Right atrium auricular region (tissue), 2 donors: Measurements from ENCODE around the gene NAT9. TPM values are rescaled to one million over a fixed set of nuclear protein-coding genes. Genes with fewer than 3 reads are reported as not detected.

ENCODE experiments used
- DNase-seq: peaks from one replicate; pipeline ENCODE4 v3.0.0-alpha.2; 2019; ENCODE audit warnings: low spot score
- H3K27ac ChIP-seq, 2 donors: fragments of 200-600 bp; sonication (generic); 1 replicate in 1 of 2; 2 replicates in 1 of 2; pipeline ENCODE4 v1.5.1; 2016 to 2019
- H3K27me3 ChIP-seq, 2 donors: fragments of 200-600 bp; sonication (generic); one replicate each; pipeline versions ENCODE4 v1.5.1 to v1.6.0; 2017 to 2019
- H3K36me3 ChIP-seq: fragments of 200-600 bp; sonication (generic); one replicate; pipeline ENCODE4 v1.5.1; 2016
- H3K4me1 ChIP-seq, 2 donors: fragments of 200-600 bp; sonication (generic); one replicate each; pipeline versions ENCODE4 v1.5.1 to v1.6.0; 2017 to 2019
- H3K4me3 ChIP-seq, 2 donors: fragments of 200-600 bp; sonication (generic); 1 replicate in 1 of 2; 2 replicates in 1 of 2; pipeline ENCODE4 v1.5.1; 2017 to 2019; ENCODE audit warnings: mild to moderate bottlenecking in 1 of 2, moderate library complexity in 1 of 2
- H3K9me3 ChIP-seq, 2 donors: fragments of 200-600 bp; sonication (generic); one replicate each; pipeline ENCODE4 v1.5.1; 2019
- CTCF ChIP-seq, 2 donors: fragments of 200-600 bp; sonication (generic); IDR thresholded peaks; one replicate each; pipeline ENCODE4 v1.5.1; 2019; ENCODE audit warnings: antibody characterized with exemption in 2 of 2
- total RNA-seq, 2 donors: library from RNA; depleted of rRNA; stranded (reverse); fragments of >200 nt; gene quantifications; one replicate each; pipeline ENCODE4 v1.1.0, GENCODE V29; 2016

The NAT9 gene
- total RNA-seq, 2 donors from 2014 or later: 16.2 to 18.7 TPM

- H3K36me3 ChIP-seq: peaks cover 33% of the 10 kb centered on the region
- peak overlapping the region; percentile 88 to 95 for H3K4me3 ChIP-seq
- TF ChIP-seq CTCF (IDR thresholded peaks at IDR 0.05): no peak
- no peaks in the 10 kb centered on the region for H3K27me3 ChIP-seq
- no peaks in the 10 kb centered on the region for H3K9me3 ChIP-seq
- DNase-seq: no peak
- peaks cover 0 to 40% of the 10 kb centered on the region in 2 donors for H3K4me1 ChIP-seq
- peak overlapping the region; percentile 74 to 75 for H3K27ac ChIP-seq
Observed at GRCh38 chr17:74775409-74776043, 619 bp downstream of the NAT9 start.

DNA sequence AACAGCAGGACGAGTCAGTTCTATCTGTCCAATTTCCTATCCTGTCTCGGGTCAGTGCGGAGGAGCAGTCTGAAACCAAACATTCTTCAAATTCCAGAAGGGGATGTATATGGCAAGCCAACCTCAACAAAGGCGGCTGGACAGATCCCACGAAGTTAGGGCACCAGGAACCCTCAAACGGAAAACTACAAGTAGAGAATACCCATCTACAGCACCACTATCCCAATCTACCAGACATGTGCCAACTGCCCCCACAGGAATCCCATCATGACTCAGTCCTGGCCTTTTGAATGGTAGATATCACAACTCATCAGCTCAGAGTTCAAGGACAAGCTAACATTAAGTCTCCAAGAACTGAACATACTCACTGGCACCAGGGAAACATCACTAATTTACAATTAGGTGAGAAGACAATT is 2.3 kb downstream of the NAT9 start:
- DNase-seq: no peak
- Histone ChIP-seq H3K4me1 (peaks cover 0 to 53% of the 10 kb centered on the region in 2 donors), H3K36me3 (peaks cover 33% of the 10 kb centered on the region), H3K4me3 (no peak overlapping the region), H3K9me3 (no peaks in the 10 kb centered on the region), H3K27ac (no peak overlapping the region), H3K27me3 (no peaks in the 10 kb centered on the region)
- no peak for TF ChIP-seq CTCF (IDR thresholded peaks at IDR 0.05)

- no peak for DNase-seq
- no peak for TF ChIP-seq CTCF (IDR thresholded peaks at IDR 0.05)
- H3K36me3 ChIP-seq: peaks cover 33% of the 10 kb centered on the region
- H3K4me1 ChIP-seq: peaks cover 0 to 57% of the 10 kb centered on the region in 2 donors
- no peak overlapping the region for H3K27ac ChIP-seq
- H3K9me3 ChIP-seq: no peaks in the 10 kb centered on the region
- no peak overlapping the region for H3K4me3 ChIP-seq
- no peaks in the 10 kb centered on the region for H3K27me3 ChIP-seq
Observed at GRCh38 chr17:74773414-74773813, 2.7 kb downstream of the NAT9 start.

DNA sequence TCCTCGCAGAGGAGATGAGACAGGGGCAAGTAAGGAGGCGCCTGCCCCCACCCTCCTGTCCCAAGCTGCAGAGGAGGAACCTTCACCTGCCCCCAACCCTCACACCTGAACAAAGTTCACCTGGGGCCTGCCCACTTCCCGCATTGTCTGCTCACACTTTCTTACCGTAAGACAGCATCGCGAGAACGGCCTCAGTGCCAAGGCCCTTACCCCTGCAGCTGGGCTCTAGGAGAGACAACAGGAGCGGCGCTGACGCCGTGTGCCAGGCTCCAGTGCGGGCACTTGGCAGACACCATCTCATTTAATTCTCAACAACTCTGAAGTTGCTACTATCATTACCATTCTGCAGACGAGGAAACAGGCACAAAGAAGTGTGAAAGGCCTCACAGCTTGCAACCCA is 4.1 kb downstream of the NAT9 start:
- Histone ChIP-seq H3K9me3 (no peaks in the 10 kb centered on the region), H3K36me3 (peaks cover 33% of the 10 kb centered on the region), H3K27me3 (no peaks in the 10 kb centered on the region), H3K27ac (no peak overlapping the region), H3K4me3 (no peak overlapping the region), H3K4me1 (peaks cover 0 to 63% of the 10 kb centered on the region in 2 donors)
- DNase-seq: no peak
- no peak for TF ChIP-seq CTCF (IDR thresholded peaks at IDR 0.05)

DNA sequence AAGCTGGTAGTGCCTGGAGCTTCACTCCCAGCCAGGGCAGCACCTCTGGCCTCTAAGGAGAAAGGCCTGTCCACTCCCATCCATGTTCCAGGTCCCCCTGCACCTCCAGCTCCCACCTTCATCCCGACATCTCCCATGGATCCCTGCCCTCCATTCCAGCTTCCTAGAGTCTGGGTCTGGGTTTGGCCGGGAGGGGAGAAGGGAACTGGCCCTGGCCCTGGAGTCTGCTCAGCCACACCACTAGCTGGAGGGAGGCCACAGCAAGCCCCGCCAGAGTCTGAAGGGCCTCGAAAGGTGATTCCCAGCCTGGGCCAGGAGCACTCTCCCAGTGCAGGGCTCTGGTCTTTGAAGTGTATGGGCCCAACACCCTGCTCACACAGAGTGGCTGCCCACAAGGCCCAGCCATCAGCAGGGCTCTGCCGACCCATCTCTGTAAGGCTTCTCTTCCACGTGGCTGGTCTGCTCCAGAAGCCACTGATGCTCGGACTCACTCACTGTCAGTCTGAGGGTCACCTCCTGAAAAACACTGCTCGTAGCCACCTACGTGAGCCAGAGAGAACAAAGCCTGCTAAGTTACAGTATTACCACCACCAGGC is 4.7 kb downstream of the NAT9 start:
- Histone ChIP-seq H3K36me3 (peaks cover 33% of the 10 kb centered on the region), H3K9me3 (no peaks in the 10 kb centered on the region), H3K27ac (no peak overlapping the region), H3K4me3 (no peak overlapping the region), H3K27me3 (no peaks in the 10 kb centered on the region), H3K4me1 (peaks cover 0 to 61% of the 10 kb centered on the region in 2 donors)
- no peak for DNase-seq
- TF ChIP-seq CTCF (IDR thresholded peaks at IDR 0.05): no peak
